Measurements from ENCODE around the gene PLCB4. TPM values are rescaled to one million over a fixed set of nuclear protein-coding genes. Genes with fewer than 3 reads are reported as not detected.

The PLCB4 gene
- total and polyA plus RNA-seq, 2 donors (not counting 1 experiment from before 2014, with no cell fraction given) = 7.3 to 13.7 TPM

GRCh38 chr20:9186396-9186795 is 117.5 kb downstream of the PLCB4 start:
- no peak for DNase-seq (ENCODE audit: low read depth in 2 of 2)
- TF ChIP-seq EZH2 (IDR thresholded peaks at IDR 0.05; ENCODE audit: low read length, missing control alignments) = no peak
- TF ChIP-seq, protein P1, sequence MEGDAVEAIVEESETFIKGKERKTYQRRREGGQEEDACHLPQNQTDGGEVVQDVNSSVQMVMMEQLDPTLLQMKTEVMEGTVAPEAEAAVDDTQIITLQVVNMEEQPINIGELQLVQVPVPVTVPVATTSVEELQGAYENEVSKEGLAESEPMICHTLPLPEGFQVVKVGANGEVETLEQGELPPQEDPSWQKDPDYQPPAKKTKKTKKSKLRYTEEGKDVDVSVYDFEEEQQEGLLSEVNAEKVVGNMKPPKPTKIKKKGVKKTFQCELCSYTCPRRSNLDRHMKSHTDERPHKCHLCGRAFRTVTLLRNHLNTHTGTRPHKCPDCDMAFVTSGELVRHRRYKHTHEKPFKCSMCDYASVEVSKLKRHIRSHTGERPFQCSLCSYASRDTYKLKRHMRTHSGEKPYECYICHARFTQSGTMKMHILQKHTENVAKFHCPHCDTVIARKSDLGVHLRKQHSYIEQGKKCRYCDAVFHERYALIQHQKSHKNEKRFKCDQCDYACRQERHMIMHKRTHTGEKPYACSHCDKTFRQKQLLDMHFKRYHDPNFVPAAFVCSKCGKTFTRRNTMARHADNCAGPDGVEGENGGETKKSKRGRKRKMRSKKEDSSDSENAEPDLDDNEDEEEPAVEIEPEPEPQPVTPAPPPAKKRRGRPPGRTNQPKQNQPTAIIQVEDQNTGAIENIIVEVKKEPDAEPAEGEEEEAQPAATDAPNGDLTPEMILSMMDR (conservative IDR thresholded peaks at IDR 0.05 in 1 of 2, IDR thresholded peaks at IDR 0.05 in 1 of 2; ENCODE audit: low read depth in 1 of 2, low read length in 2 of 2) = no peak
- Histone ChIP-seq H2AFZ (ENCODE audit: low read length) (no peak overlapping the region), H4K20me1 (ENCODE audit: control insufficient read depth, extremely low read depth, insufficient read depth, low read length) (no peaks in the 10 kb centered on the region), H3K27ac (ENCODE audit: insufficient read depth, low read length) (no peak overlapping the region), H3K27me3 (ENCODE audit: control insufficient read depth, insufficient read depth, low read length) (no peaks in the 10 kb centered on the region), H3K36me3 (ENCODE audit: control insufficient read depth, insufficient read depth, low read length) (no peaks in the 10 kb centered on the region), H3K79me2 (ENCODE audit: control insufficient read depth, insufficient read depth, low read length) (no peaks in the 10 kb centered on the region), H3K9me3 (ENCODE audit: control insufficient read depth, insufficient read depth, low read depth, low read length) (no peaks in the 10 kb centered on the region), H3K4me3 (replicated peaks in 1 of 4; ENCODE audit: control extremely low read depth in 1 of 4, insufficient read depth in 1 of 4, low read depth in 3 of 4, low read length in 4 of 4) (no peak overlapping the region), H3K4me1 (ENCODE audit: control insufficient read depth, extremely low read depth, insufficient read depth, low read length) (no peaks in the 10 kb centered on the region), H3K4me2 (ENCODE audit: extremely low read depth, insufficient read depth, low read length) (no peak overlapping the region), H3K9ac (ENCODE audit: insufficient read depth, low read length) (no peak overlapping the region)

- Histone ChIP-seq H3K4me2 (ENCODE audit: extremely low read depth, insufficient read depth, low read length) (no peak overlapping the region), H3K27me3 (ENCODE audit: control insufficient read depth, insufficient read depth, low read length) (no peaks in the 10 kb centered on the region), H2AFZ (ENCODE audit: low read length) (no peak overlapping the region), H4K20me1 (ENCODE audit: control insufficient read depth, extremely low read depth, insufficient read depth, low read length) (no peaks in the 10 kb centered on the region), H3K4me1 (ENCODE audit: control insufficient read depth, extremely low read depth, insufficient read depth, low read length) (no peaks in the 10 kb centered on the region), H3K9ac (ENCODE audit: insufficient read depth, low read length) (no peak overlapping the region), H3K79me2 (ENCODE audit: control insufficient read depth, insufficient read depth, low read length) (no peaks in the 10 kb centered on the region), H3K36me3 (ENCODE audit: control insufficient read depth, insufficient read depth, low read length) (no peaks in the 10 kb centered on the region), H3K27ac (ENCODE audit: insufficient read depth, low read length) (no peak overlapping the region), H3K9me3 (ENCODE audit: control insufficient read depth, insufficient read depth, low read depth, low read length) (no peaks in the 10 kb centered on the region), H3K4me3 (replicated peaks in 1 of 4; ENCODE audit: control extremely low read depth in 1 of 4, insufficient read depth in 1 of 4, low read depth in 3 of 4, low read length in 4 of 4) (no peak overlapping the region)
- peak in 1 of 2 donors; percentile 41 for DNase-seq (ENCODE audit: low read depth in 2 of 2)
- TF ChIP-seq EZH2 (IDR thresholded peaks at IDR 0.05; ENCODE audit: low read length, missing control alignments) = no peak
- TF ChIP-seq, protein P1 (conservative IDR thresholded peaks at IDR 0.05 in 1 of 2, IDR thresholded peaks at IDR 0.05 in 1 of 2; ENCODE audit: low read depth in 1 of 2, low read length in 2 of 2) = no peak
Measured at GRCh38 chr20:9195031-9195430, 126.1 kb downstream of the PLCB4 start.

- H3K4me3 ChIP-seq (replicated peaks in 1 of 4; ENCODE audit: control extremely low read depth in 1 of 4, insufficient read depth in 1 of 4, low read depth in 3 of 4, low read length in 4 of 4) = no peak overlapping the region
- H3K4me2 ChIP-seq (ENCODE audit: extremely low read depth, insufficient read depth, low read length) = no peak overlapping the region
- H3K27ac ChIP-seq (ENCODE audit: insufficient read depth, low read length) = no peak overlapping the region
- peaks cover 3% of the 10 kb centered on the region for H3K4me1 ChIP-seq (ENCODE audit: control insufficient read depth, extremely low read depth, insufficient read depth, low read length)
- no peaks in the 10 kb centered on the region for H3K27me3 ChIP-seq (ENCODE audit: control insufficient read depth, insufficient read depth, low read length)
- no peak for DNase-seq (ENCODE audit: low read depth in 2 of 2)
- H3K36me3 ChIP-seq (ENCODE audit: control insufficient read depth, insufficient read depth, low read length) = no peaks in the 10 kb centered on the region
- no peaks in the 10 kb centered on the region for H4K20me1 ChIP-seq (ENCODE audit: control insufficient read depth, extremely low read depth, insufficient read depth, low read length)
- no peak overlapping the region for H2AFZ ChIP-seq (ENCODE audit: low read length)
- H3K9me3 ChIP-seq (ENCODE audit: control insufficient read depth, insufficient read depth, low read depth, low read length) = no peaks in the 10 kb centered on the region
- H3K79me2 ChIP-seq (ENCODE audit: control insufficient read depth, insufficient read depth, low read length) = no peaks in the 10 kb centered on the region
- H3K9ac ChIP-seq (ENCODE audit: insufficient read depth, low read length) = no peak overlapping the region
- no peak for TF ChIP-seq EZH2 (IDR thresholded peaks at IDR 0.05; ENCODE audit: low read length, missing control alignments)
- TF ChIP-seq, protein P1 (conservative IDR thresholded peaks at IDR 0.05 in 1 of 2, IDR thresholded peaks at IDR 0.05 in 1 of 2; ENCODE audit: low read depth in 1 of 2, low read length in 2 of 2) = no peak
Measured at GRCh38 chr20:9196110-9196509, 127.2 kb downstream of the PLCB4 start.

All from fibroblast of lung (primary cell).